GM12878 (cell line): ENCODE results near the gene PFN4. TPM values are rescaled to one million over a fixed set of nuclear protein-coding genes. Genes with fewer than 3 reads are reported as not detected.

Experiments used
- ATAC-seq: fragments of 200-7000 bp; cut with Tn5 transposase; 3 replicates; pipeline ENCODE4 v1.9.1; 2020; ENCODE audit warnings: mild to moderate bottlenecking, moderate library complexity
- BruUV-seq: library from RNA; stranded (reverse); fragments of 400-500 nt; replicated peaks from 2 replicates; lab custom pipeline; 2021; lab: Mats Ljungman, UMichigan
- CTCF ChIA-PET: fragments of 300-600 bp; sonication (Branson Sonifier 250); formaldehyde crosslinking; extraction: SDS; loops from one replicate; lab custom pipeline; 2021; ENCODE audit warnings: inconsistent platforms; lab: Yijun Ruan, JAX
- POLR2A ChIA-PET: fragments of 350-600 bp; formaldehyde crosslinking; extraction: SDS; loops from one replicate; lab custom pipeline; 2021; ENCODE audit warnings: inconsistent platforms; lab: Charles Lee
- RAD21 ChIA-PET: fragments of 300-600 bp; sonication (Branson Sonifier 250); formaldehyde crosslinking; loops from one replicate; lab custom pipeline; 2023; ENCODE audit warnings: antibody characterized with exemption; ENCODE audit not compliant: unreplicated experiment; lab: Charles Lee
- SMC1A ChIA-PET: fragments of 300-600 bp; sonication (Branson Sonifier 250); formaldehyde crosslinking; loops from one replicate; lab custom pipeline; 2023; ENCODE audit not compliant: unreplicated experiment, uncharacterized antibody; lab: Charles Lee
- DNase-seq: peaks from one replicate; pipeline ENCODE4 v3.0.0-alpha.2; 2011; ENCODE audit warnings: low read depth, low spot score
- FAIRE-seq: peaks from 3 replicates; lab custom pipeline; 2011; peaks lifted over from hg19 to GRCh38; lab: Jason Lieb, UNC
- H2AFZ ChIP-seq: 2 replicates; pipeline ENCODE4 v1.6.0; 2011; ENCODE audit warnings: low read depth, low read length, control low read depth; ENCODE audit not compliant: control insufficient read depth
- H3K27ac ChIP-seq: 2 replicates; pipeline ENCODE4 v1.5.1; 2011; ENCODE audit warnings: control low read depth; ENCODE audit not compliant: control insufficient read depth, insufficient read depth
- H3K27me3 ChIP-seq, 2 experiments: replicated peaks in 1 of 2; 2 replicates each; pipeline versions ENCODE4 v1.6.0 to v1.6.1; 2011; ENCODE audit warnings: low read length in 1 of 2; ENCODE audit not compliant: control insufficient read depth in 2 of 2, insufficient read depth in 2 of 2
- H3K36me3 ChIP-seq, 2 experiments: 2 replicates each; pipeline ENCODE4 v1.5.1; 2011; ENCODE audit warnings: low read length in 1 of 2; ENCODE audit not compliant: control insufficient read depth in 2 of 2, insufficient read depth in 2 of 2
- H3K4me1 ChIP-seq: 2 replicates; pipeline ENCODE4 v1.6.1; 2011; ENCODE audit warnings: mild to moderate bottlenecking, low read length, moderate library complexity, mixed read lengths; ENCODE audit not compliant: control insufficient read depth, insufficient read depth
- H3K4me2 ChIP-seq: 2 replicates; pipeline ENCODE4 v1.6.0; 2011; ENCODE audit warnings: control low read depth; ENCODE audit not compliant: control insufficient read depth, insufficient read depth
- H3K4me3 ChIP-seq: fragments of 200-600 bp; sonication (generic); 2 replicates; pipeline ENCODE4 v1.5.1; 2016
- H3K79me2 ChIP-seq: 2 replicates; pipeline ENCODE4 v1.6.0; 2011; ENCODE audit warnings: low read length; ENCODE audit not compliant: control insufficient read depth, insufficient read depth
- H3K9ac ChIP-seq: 2 replicates; pipeline ENCODE4 v1.8.0; 2011; ENCODE audit warnings: low read length, control low read depth, mixed read lengths; ENCODE audit not compliant: control insufficient read depth, insufficient read depth
- H3K9me3 ChIP-seq: replicated peaks from 3 replicates; pipeline ENCODE4 v1.5.1; 2011; ENCODE audit warnings: mild to moderate bottlenecking, low read length; ENCODE audit not compliant: control insufficient read depth, insufficient read depth
- H4K20me1 ChIP-seq: 2 replicates; pipeline ENCODE4 v1.6.0; 2011; ENCODE audit not compliant: control insufficient read depth, insufficient read depth
- CBFB ChIP-seq: IDR thresholded peaks from 2 replicates; pipeline ENCODE4 v1.6.1; 2016; ENCODE audit warnings: antibody characterized with exemption, low read depth
- HDAC6 ChIP-seq: fragments of 200-600 bp; sonication (generic); IDR thresholded peaks from one replicate; pipeline ENCODE4 v1.8.0; 2017; ENCODE audit warnings: antibody characterized with exemption; ENCODE audit not compliant: unreplicated experiment
- HDGF ChIP-seq: fragments of 450-650 bp; IDR thresholded peaks from 2 replicates; pipeline ENCODE4 v1.6.1; 2016; ENCODE audit warnings: antibody characterized with exemption
- KDM1A ChIP-seq: fragments of 200-600 bp; sonication (generic); IDR thresholded peaks from 2 replicates; pipeline ENCODE4 v1.6.1; 2016; ENCODE audit warnings: borderline replicate concordance
- NR2C2 ChIP-seq: IDR thresholded peaks from 2 replicates; pipeline ENCODE4 v1.6.1; 2011; ENCODE audit warnings: borderline replicate concordance, low read depth; ENCODE audit not compliant: control insufficient read depth, insufficient read length
- RAD21 ChIP-seq: IDR thresholded peaks from 2 replicates; pipeline ENCODE4 v1.6.1; 2011; ENCODE audit warnings: mild to moderate bottlenecking, low read depth, low read length, moderate library complexity; ENCODE audit not compliant: insufficient read depth
- SIX5 ChIP-seq: IDR thresholded peaks from 2 replicates; pipeline ENCODE4 v1.6.1; 2011; ENCODE audit warnings: mild to moderate bottlenecking, low read depth, low read length, moderate library complexity; ENCODE audit not compliant: severe bottlenecking
- ZNF592 ChIP-seq: fragments of 450-650 bp; IDR thresholded peaks from 2 replicates; pipeline ENCODE4 v1.6.1; 2017; ENCODE audit warnings: mild to moderate bottlenecking, moderate library complexity
- WGBS: methylation state at CpG from one replicate; pipeline ENCODE4 v1.1.6; 2016; ENCODE audit warnings: low lambda C conversion rate; ENCODE audit not compliant: insufficient replicate concordance, insufficient coverage; ENCODE audit errors: missing lambda C conversion rate; 5-methylcytosine and 5-hydroxymethylcytosine counted together
- in situ Hi-C: fragments of 300-500 bp; cut with MboI; formaldehyde crosslinking; loops from 9 replicates; pipeline ENCODE4 v1.14.3; 2018; ENCODE audit warnings: mixed read lengths
- intact Hi-C: fragments of 100-400 bp; cut with micrococcal nuclease; formaldehyde crosslinking; loops from one replicate; pipeline ENCODE4 v1.14.2; 2022; ENCODE audit not compliant: unreplicated experiment
- polyA plus RNA-seq, 11 experiments: library from polyadenylated mRNA; depleted of rRNA in 4 of 11; unstranded in 6 of 11; stranded (reverse) in 5 of 11; fragments of >200 nt; fragmentation: Nextera tagmentation in 4 of 11; fragmentation: Illumina TruSeq in 1 of 11; extraction: Ambion mirVana in 4 of 11; extraction: Trizol in 1 of 11; gene quantifications; 1 replicate in 1 of 11; 2 replicates in 10 of 11; pipeline versions ENCODE4 v1.2.1 to v1.2.3, GENCODE V29; 2011 to 2016; ENCODE audit warnings: inconsistent platforms in 2 of 11, missing spikeins in 2 of 11, low read depth in 1 of 11
- total RNA-seq, 4 experiments: library from RNA; depleted of rRNA in 3 of 4; stranded (reverse); fragments of >200 nt in 3 of 4; fragmentation: Illumina TruSeq in 1 of 4; extraction: Trizol in 1 of 4; gene quantifications; 2 replicates each; pipeline versions ENCODE4 v1.2.1 to v1.2.3, GENCODE V29; 2013 to 2021
- TF ChIP-seq, protein P1 (sequence below): IDR thresholded peaks from 2 replicates; pipeline ENCODE4 v1.6.1; 2012; ENCODE audit warnings: mild to moderate bottlenecking, low read depth, low read length
- TF ChIP-seq, protein P2 (sequence below): IDR thresholded peaks from 2 replicates; pipeline ENCODE4 v1.6.1; 2012; ENCODE audit warnings: low read depth, low read length, improper control_type of control experiment
- TF ChIP-seq, protein P3 (sequence below): IDR thresholded peaks from 2 replicates; pipeline ENCODE4 v1.6.1; 2012; ENCODE audit warnings: low read depth, low read length, improper control_type of control experiment

The PFN4 gene
- total and polyA plus RNA-seq, 10 of the 15 experiments (the other 5 are each of a cell fraction or from before 2014, with no cell fraction given), result 0.12 to 2.1 (median 1.0) TPM

GRCh38 chr2:24072259-24072658, 50.9 kb downstream of the PFN4 start:
- Histone ChIP-seq H3K27me3 (no peaks in the 10 kb centered on the region), H3K9ac (no peak overlapping the region), H3K36me3 (peaks cover 0 to 7% of the 10 kb centered on the region in 2 experiments; a peak in 1 of 4 replicates), H3K9me3 (no peaks in the 10 kb centered on the region; the same call in 2 of the 3 replicates), H3K4me3 (no peak overlapping the region), H3K4me1 (peaks cover 9% of the 10 kb centered on the region), H4K20me1 (no peaks in the 10 kb centered on the region), H3K4me2 (no peak overlapping the region), H2AFZ (no peak overlapping the region), H3K27ac (no peak overlapping the region), H3K79me2 (peaks cover 27% of the 10 kb centered on the region)
- RAD21 ChIA-PET, result interaction anchor here (1.6 kb wide), 1 partner anchor 25 kb away, joined by 6 read pairs; the partner anchor contains the start of gene WDCP
- no peak for ATAC-seq
- POLR2A ChIA-PET, result interaction anchor here (0.6 to 1.9 kb wide), 3 partner anchors 11 to 296 kb away, joined by 3 to 6 read pairs (median 4); partner anchors contain the start of gene WDCP
- FAIRE-seq, result no peak
- no TSS peak for BruUV-seq
- DNase-seq, result no peak
- CTCF ChIA-PET, result interaction anchor here (5.0 kb wide), 1 partner anchor 12 kb away, joined by 30 read pairs; the partner anchor contains the start of gene TP53I3
- SMC1A ChIA-PET, result interaction anchor here (2.4 to 2.6 kb wide), 3 partner anchors 11 to 248 kb away, joined by 8 to 13 read pairs (median 9); partner anchors contain the start of gene ATAD2B
- intact Hi-C loops, result no loop called here
- in situ Hi-C loops, result no loop called here
- 99% methylated on average over 4 of the region's 4 CpGs for WGBS
- TF ChIP-seq, protein P1, sequence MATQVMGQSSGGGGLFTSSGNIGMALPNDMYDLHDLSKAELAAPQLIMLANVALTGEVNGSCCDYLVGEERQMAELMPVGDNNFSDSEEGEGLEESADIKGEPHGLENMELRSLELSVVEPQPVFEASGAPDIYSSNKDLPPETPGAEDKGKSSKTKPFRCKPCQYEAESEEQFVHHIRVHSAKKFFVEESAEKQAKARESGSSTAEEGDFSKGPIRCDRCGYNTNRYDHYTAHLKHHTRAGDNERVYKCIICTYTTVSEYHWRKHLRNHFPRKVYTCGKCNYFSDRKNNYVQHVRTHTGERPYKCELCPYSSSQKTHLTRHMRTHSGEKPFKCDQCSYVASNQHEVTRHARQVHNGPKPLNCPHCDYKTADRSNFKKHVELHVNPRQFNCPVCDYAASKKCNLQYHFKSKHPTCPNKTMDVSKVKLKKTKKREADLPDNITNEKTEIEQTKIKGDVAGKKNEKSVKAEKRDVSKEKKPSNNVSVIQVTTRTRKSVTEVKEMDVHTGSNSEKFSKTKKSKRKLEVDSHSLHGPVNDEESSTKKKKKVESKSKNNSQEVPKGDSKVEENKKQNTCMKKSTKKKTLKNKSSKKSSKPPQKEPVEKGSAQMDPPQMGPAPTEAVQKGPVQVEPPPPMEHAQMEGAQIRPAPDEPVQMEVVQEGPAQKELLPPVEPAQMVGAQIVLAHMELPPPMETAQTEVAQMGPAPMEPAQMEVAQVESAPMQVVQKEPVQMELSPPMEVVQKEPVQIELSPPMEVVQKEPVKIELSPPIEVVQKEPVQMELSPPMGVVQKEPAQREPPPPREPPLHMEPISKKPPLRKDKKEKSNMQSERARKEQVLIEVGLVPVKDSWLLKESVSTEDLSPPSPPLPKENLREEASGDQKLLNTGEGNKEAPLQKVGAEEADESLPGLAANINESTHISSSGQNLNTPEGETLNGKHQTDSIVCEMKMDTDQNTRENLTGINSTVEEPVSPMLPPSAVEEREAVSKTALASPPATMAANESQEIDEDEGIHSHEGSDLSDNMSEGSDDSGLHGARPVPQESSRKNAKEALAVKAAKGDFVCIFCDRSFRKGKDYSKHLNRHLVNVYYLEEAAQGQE, result no peak
- TF ChIP-seq, protein P2, sequence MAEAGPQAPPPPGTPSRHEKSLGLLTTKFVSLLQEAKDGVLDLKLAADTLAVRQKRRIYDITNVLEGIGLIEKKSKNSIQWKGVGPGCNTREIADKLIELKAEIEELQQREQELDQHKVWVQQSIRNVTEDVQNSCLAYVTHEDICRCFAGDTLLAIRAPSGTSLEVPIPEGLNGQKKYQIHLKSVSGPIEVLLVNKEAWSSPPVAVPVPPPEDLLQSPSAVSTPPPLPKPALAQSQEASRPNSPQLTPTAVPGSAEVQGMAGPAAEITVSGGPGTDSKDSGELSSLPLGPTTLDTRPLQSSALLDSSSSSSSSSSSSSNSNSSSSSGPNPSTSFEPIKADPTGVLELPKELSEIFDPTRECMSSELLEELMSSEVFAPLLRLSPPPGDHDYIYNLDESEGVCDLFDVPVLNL, result no peak
- TF ChIP-seq RAD21, result no peak
- TF ChIP-seq HDGF, result no peak
- TF ChIP-seq, protein P3, sequence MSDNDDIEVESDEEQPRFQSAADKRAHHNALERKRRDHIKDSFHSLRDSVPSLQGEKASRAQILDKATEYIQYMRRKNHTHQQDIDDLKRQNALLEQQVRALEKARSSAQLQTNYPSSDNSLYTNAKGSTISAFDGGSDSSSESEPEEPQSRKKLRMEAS, result no peak
- no peak for TF ChIP-seq NR2C2
- TF ChIP-seq CBFB, result no peak
- no peak for TF ChIP-seq SIX5
- no peak for TF ChIP-seq HDAC6
- no peak for TF ChIP-seq ZNF592
- TF ChIP-seq KDM1A, result no peak
